Esophagus mucosa (tissue), 1 donor: ENCODE data around the gene ATF7. TPM values are rescaled to one million over a fixed set of nuclear protein-coding genes. Genes with fewer than 3 reads are reported as not detected.

Source experiments
- ATAC-seq: fragments of 200-7000 bp; cut with Tn5 transposase; one replicate; pipeline ENCODE4 v1.9.1; 2020
- total RNA-seq: library from RNA; stranded (reverse); gene quantifications from one replicate; pipeline ENCODE4 v1.2.4, GENCODE V29; 2023
- donor health status: DM: yes; HTN: yes; CAD: no.

ATF7 gene
- total RNA-seq, 1 donor from 2014 or later = 29.7 TPM

DNA sequence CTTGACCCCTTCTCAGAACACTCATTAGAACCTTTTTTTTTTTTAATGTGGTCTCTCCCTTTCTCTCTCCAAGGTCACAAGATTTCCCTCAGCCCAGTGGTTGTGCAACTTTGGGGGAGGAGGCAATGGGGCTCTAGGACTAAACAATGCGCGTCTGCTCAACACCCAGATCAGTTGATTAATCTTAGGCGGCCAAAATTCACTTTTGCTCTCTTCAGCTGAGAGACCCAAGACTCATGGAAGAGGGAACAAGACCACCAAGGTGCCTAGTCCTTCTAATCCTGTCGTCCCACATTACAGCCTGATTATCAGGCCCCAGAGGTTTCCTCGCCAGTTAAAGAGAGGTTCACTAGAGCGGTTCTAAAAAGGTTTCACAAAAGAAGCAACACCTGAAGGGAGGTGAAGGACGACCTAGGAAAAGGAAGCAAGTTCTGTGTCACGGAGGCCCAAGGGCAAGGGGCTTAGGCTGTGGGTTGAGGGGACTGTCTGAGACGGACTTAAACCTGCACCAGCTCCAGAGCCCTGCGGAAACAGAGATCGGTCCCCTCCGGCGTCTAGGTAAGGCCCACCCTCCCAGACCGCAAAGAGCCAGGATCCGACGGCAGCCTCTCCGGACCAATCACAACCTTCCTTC lies 125.9 kb downstream of the ATF7 start:
- ATAC-seq = no peak

DNA sequence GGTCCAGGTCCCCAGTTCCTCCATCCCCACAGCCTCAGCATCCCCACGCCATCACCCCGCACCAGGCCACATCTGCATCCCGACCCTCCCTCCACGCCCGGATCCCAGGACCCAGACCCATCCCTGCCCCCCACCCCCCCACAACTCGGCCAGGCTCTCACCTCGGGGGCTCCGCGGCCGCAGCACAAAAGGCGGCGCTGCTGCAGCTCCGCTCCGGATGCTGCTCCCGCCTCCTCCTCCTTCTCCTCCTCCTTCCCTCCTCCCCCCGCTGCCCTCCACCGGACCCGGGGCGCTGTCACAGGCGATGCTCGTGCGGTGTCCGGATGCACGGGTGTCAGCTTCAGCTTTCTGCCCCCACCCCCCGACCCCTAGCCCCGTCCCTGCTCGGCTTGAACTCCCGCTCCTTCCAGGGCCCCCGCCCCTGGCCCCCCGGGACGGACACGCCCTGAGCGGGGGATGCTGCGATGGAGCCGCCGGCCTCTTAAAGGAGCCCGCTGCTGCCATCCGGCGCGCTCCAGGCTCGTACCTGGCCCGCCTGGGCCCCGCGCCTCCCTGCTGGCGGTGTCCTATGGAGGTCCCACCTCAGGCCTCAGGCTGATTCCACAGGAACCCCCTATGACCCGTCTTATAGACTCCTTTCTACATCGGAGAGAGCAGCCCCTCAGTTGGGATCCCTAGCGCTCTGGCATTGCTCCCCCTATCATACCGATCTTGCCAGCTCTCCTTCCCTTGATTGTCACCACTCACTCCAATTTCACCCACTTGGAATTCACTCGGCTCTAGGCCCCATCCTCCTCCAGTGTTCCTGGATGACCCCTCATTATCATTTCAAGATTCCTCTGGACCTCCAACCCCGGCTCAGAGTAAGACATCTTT lies 126.7 kb downstream of the ATF7 start, which contains the start of gene MAP3K12:
Gene MAP3K12 (minus strand): TSS at position 193 of the 876 bp plus-strand sequence. CDS start 12,067 bp downstream, outside the sequence.
- ATAC-seq = no peak

DNA sequence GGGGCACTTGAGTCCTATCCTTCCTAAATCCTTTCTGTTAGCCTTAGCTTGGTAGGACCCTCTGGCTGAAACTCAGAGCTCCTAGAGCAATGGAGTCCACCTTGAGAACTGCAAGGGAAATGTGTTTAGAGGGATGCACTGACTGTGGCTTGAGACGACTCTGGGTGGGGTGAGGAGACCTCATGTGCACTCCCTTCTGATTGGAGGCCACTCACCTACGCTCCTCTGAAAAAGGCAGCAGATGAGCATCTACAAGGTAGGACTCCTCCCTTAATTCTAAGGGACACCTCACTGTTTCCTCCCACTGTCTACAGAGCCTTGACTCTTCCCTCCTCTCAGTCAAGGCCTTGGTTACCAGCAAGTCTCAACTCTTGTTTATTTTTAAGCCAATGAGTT lies 127.9 kb downstream of the ATF7 start:
- no peak for ATAC-seq

DNA sequence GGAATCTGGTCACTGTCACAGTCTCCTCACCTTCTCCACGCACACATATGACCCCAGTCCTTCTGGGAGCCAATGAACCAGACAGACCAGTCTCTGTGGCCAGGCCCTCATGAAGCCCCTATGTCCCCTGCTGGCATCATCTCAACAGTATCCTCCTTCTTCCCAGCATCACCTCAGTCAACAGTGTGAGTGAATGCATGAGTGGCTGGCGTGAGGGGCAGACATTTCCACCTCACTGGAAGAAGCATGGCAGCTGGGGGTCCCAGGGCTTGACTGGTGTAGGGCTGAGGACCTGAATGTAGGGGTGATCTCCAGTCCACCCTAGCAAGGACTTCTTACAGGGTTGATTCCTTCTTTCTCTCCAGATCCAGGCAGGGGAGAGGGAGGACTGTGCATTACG lies 128.7 kb downstream of the ATF7 start:
- ATAC-seq = no peak

DNA sequence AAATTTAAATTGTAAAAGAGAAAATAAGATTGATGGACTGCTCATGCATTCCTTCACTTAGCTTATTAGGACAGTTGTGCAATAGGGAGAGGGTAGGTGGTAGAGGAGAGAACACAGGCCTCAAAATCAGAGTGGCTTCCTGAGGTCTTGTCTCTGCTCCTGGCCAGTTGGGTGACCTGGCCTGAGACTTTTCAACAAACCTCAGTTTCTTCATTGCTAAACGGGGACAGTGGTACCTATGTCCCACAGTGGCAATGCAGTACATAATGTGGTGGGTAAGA lies 129.5 kb downstream of the ATF7 start:
- no peak for ATAC-seq

DNA sequence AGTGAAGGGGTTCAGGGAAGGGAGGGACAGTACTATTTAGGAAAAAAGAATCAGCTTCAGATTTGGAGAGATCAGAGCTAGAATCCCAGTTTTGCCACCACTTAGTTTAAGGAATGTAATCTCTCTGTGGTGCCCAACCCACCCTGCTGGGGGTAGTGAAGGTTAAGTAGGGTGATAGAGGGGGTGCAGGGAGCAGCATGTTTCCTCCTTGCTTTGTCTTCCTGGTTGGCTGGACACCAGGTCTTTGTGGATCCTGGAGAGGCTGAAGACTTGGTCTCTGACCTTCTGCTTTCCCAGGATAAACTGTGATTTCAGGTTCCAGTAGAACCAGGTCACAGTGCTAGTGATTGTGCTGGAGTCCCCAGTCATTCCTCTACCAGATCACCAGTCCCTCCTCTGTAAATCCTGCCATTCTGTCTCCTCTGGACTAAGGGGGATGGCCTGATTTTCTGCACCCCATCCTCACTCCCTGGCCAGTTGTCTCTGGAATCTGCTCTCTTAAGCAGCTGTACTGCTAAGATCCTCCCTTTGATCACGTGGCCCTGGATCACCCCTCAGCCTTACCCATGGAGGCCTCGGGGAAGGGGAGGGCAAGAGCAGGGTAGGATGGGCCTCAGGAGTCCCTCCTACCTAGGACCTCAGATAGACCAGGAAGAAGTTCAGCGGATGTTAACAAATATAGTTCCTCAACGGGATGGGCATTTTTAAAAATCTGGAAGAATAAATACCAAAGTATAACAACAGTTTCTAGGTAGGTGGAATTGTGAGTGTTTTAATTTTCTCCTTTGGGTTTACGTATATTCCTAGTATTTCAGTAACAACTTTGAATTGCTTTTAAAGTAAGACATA lies 130.1 kb downstream of the ATF7 start:
- no peak for ATAC-seq

DNA sequence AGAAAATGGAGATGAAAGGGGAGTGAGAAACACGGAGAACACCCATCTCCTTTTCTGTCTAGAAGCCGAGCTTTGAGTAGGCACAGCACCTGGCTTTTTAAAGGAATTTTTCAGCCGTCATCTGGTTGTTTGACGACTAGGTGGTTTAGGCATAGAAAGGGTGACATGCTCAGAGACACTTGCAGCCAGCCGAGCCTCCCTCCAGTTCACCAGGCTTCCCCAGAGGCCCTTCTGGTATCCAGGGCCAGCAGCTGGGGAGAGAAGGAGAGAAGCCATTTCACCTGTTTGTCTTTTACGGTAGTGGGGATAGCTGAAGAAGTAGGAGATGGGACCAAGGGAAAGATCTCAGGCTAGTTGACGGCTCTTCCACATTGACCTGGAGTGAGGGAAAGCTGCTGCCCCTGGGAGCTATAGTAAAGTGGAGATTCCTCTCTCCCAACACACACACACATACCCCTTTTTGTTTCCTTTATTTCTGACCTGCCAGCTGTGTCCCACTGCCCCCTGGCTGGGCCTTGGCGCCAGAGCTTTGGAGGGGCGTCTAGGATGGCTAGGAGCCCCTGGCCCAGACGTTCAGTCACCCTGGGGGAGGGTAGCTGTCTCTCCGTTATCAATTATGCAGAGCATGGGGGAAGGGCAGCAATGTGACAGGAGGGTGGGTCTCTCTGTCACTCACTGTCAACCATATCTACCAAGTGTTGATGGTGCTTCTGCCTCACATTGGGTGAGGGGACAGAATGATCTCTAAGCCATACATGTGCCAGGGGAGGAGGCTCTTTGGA lies 132.4 kb downstream of the ATF7 start:
- no peak for ATAC-seq

DNA sequence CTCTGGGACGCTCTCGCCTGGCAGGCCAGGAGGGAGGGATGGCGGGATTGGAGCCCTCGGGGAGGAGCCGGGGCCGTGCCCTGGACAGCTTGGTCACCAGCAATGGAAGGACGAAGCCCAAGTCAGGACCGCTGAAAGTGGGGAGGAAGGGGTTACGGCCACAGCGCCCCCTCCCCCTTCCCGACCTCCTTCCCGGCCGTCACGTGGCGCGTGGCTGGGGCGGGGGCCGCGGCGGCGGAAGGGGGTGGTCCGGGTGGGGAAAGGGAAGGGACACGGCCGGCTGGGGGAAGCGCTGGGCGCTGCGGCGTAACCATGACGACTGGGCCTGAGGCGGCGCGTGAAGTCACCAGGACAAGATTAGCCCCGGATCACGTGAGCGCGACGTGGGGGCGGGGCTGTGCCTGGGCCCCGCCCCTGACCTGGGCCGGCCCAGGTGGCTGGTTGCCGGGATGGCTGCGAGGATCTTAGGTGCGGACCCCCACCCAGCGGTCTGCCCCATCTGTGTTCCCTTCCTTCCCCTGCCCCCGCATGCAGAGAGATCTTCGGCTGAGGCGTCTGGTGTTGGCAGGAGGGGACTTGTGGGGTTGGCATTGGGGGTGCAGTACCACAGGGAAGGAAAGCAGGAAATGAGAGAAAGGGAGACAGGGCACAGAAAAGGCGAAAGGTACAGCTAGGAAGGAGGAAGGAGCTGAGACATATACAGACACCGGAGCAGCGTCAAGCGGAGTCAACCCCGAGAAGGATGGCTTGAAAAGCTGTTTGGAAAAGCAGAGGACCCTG lies 133.2 kb downstream of the ATF7 start:
- peak; percentile 93 for ATAC-seq

DNA sequence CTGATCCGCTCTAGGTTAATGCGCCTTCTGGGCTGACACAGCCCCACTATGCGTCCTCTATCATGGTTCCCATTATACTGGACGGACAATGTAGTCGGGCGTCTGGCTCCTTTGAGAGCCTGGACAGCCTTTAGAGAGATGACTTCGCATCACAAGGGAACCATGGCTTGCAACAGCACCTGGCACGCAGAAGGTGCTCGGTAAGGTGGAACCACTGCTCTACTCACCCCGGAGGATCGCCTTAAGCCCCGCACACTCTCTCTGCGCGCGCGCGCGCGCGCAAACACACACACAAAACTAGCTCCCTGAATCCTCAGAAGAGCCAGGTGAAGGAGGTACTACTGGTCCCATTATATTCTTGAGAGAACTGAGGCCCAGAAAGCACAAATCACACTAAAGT lies 134.0 kb downstream of the ATF7 start:
- ATAC-seq = no peak

DNA sequence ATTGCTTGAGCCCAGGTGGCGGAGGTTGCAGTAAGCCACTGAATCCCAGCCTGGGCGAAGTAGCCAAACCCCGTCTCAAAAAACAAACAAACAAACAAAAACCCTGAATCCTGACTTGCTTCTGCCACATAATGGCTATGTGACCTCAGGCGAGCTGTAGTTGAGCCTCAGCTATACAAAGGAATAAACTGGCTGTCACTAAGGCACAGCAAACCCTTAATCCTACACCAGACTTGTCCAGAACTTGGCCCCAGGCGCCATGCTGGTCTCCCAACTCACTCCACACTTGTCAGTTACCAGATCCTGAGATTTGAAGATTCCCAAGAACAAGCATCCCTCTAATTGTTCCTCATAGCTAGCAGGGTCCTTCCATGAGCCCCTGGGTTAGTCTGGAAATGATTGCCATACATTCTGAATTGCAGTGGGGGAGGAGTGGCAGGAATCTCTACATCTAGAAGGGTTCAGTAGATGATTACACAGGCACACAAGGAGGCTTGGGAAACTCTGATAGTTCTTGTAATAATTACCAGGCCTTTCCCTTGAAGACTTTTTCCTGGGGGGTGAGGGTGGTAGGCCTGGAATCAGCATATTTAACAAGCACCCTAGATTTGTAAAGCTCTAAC lies 136.8 kb downstream of the ATF7 start:
- no peak for ATAC-seq

DNA sequence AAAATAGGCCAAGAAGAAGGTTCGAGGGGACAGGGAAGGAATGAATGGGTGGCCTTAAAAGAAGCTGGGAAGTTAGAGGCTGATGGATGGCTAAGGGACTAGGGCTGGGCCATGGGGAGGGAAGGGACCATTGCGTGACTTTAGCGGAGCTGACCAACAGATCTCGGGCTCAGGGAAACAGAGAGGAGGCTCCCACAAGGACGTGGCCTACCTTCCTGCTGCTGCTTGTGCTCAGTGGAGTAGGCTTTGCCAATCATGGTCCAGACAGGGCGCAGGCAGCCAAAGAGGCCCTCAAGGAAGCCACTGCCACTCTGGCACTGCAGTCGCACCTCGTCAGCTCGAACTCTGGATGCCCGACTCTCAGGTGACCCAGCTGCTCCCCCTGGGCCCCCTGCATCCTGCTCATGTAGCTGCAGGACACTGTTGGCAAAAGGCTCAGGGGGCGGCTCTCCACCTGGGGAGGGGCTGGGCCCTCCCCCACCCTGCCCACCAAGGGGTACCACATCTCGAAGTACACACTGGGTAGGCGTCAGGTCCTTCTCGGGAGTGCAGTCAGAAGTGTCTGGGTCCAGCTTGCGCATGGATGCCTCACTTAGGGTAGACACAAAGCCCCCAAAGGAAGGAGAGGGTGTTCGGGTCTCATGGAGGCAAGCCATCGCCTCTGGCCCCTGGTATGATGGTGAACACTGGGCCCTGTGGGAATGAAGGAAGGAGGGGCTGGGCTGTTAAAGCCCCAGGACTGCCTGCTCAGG lies 139.3 kb downstream of the ATF7 start:
- ATAC-seq = peak; percentile 2

DNA sequence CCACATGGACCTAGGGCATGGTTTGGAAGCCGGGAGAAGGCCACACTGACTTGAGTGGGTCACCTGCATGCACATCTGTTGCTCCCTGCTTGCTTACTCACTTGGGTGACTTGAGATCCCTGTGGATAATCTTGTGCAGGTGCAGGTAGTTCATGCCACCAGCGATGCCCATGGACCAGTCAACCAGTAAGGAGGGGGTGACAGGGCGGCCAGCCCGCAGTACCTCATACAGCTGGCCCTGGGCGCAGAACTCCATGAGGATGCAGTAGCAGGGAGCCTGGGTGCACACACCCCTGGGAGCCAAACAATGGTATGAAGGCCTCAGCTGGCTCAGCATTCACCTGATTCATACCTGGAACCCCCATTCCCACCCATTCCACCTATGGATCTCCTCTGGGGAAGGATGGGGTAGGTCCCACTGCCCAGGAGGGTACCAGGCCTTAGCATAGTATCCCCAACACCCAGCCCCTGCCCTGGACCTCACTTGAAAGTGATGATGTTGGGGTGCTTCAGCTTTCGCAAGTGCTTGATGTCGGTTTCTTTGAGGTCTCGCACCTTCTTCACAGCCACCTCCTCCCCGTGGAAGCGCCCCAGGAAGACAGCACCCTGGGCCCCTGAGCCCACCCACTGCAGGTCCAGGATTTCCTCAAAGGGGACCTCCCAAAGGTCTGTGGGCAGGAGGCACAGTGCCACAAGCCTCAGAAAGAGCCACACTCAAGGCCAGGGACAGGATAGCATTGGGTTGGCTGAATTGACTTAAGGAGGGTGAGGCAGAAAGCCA lies 140.0 kb downstream of the ATF7 start:
- ATAC-seq = no peak

DNA sequence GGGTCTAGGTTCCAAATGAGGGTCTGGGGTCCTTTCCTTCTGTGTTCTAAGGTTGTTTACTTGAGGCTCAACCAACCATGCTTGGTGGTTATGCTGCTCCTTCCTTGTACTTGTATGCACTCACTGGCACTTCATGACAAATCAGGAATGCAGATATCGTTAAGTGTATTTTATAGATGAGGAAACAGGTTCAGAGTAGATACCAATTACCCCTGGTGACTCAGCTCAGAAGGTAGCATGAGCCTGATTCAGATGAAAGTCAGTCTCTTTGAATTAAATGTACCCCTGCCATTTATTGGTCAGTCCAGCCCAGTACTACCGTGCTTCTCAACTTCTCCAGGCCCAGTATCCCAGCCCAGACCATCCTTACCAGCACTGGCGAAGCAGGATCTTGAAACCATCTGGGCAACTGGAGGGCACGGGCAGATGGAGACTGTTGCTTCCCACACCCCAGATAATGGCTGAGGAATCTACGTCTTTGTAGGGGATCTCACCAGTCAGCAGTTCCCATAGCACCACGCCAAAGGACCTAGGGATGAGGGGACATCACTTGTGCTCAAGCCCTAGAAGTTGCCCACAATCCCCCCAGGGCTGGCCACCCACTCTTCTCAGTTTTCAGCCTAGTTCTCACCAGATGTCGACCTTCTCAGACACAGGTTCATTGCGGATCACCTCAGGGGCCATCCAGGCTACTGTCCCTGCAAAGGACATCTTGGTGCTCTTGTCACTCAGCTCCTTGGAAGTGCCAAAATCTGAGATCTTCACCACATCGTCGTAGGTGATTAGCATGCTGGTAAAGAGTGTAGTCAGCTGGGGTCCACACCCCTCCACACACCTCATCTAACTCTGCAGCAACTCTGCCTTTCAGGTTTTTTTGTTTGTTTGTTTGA lies 141.3 kb downstream of the ATF7 start:
- no peak for ATAC-seq

DNA sequence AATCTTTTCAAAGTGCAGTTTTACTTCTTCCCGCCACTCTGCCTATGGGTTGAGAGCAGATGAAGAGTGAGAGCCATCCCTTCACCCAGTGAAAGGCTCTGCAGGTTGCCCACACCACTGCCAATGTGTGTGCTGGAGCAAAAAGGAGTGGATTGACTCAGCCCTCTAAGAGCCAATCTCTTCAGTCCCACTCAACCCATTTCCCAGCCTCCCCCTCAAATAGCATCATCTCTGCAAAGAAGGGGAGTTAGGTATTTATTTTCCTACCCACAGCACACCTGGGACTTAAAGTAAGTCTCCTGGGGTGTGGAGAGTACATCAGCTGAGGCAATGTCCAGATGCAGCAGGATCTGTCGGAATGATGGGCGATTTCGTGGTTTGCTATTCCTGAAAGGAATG lies 142.2 kb downstream of the ATF7 start:
- ATAC-seq = no peak

DNA sequence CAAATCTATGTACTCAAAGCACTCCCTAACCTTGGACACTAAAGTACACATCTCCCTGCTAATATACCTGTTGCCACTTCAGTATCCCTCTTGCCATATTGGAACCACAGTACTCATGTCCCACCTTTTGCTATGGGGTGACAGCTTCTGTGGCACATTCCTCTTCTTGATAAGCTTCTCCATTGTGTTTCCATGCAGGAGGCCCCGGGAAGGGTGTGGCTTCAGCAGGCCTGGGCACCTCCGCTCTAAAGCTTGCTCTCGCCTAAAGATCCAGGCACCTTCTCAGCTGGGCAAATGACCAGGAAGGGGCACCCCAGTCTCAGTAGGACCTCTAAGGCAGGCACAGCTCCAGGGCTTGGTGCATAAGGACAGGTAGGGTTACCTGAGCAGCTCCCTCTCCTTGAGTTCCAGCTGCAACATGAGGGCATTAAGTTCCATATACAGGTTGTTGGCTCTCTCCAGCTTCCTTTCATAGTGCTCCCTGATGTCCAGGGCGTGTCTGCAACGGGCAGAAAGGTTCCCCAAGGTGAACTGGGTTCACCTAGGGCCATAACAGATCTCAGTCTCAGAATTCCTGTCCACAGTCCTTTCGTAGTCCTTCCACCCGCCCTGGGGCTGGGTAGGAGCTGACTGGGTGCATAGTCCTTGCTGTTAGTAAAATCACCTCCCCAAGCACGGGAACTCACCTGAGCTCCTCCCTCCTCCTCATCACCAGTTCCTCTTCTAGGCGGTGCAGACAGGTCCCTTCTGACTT lies 142.8 kb downstream of the ATF7 start:
- peak; percentile 30 for ATAC-seq

DNA sequence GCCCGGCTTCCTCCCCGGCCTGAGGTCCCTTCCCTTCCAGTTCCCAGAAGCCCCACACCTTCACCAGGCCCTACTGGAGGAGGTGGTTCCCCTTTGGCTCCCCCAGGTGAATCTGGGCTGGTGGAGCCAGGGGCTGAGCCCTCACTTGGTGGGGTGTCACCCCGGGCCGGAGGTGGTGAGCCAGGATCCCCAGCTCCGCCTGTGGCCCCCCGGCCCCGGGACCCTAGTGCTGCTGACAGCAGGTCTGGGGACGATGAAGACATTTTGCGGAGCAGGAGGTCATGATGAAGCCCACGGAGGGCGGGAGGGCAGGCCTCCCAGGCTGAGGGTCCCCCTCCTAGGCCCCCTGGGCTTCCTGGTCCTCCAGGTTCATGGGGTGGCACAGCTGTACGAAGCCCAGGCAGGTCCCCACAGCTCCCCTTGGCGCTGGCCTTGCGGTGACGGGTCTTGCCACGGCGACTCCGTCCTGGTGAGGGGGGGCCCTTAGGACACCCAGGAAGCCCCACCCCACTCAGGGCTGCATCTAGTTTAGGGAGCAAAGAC lies 143.5 kb downstream of the ATF7 start:
- ATAC-seq = peak; percentile 12

DNA sequence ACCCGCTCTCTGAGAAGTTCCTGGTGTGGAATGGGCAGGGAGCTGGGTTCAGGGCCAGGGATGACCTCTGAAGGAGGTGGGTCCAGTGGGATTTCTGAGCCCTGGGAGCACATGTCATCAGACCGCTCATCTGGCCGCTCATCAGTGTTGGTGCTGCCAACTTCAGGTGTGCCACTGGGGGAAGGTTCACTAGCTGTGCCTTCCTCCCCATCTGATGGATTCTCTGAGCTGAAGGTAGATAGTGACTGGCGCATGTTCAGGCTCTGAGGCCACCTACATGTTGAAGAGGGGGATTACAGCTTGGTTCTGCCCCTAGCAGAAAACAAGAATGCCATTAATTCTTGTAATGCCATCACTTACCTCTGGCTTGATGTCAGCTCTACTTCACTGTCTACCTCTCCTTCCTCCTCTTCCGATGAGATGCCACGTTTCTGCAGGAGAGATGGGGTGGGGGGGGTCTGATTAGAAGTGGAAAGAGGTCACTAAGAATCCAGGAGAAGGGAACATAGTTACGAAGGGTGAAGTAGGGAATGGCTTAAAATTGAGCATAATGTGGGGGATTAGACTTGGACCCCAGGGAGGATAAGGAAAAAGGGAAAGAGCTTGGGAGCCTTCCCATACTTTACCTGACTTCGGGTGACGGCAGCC lies 144.1 kb downstream of the ATF7 start:
- ATAC-seq = no peak
